ENCODE results near the gene ANKAR. TPM values are rescaled to one million over a fixed set of nuclear protein-coding genes. Genes with fewer than 3 reads are reported as not detected.
A peak's percentile ranks its signal among the peaks of the same experiment; 100 is the strongest.
"Not testable (repeated sequence)": the region's sequence is repeated elsewhere in the genome, so short reads cannot be mapped to it uniquely, and the experiment has no call there.

Gene ANKAR
- total RNA-seq, 1 experiment from 2014 or later, result 3.9 TPM

GRCh38 chr2:189654641-189655040 lies 19.8 kb upstream of the ANKAR start:
- DNase-seq, result no peak
- Histone ChIP-seq H3K9me3 (no peaks in the 10 kb centered on the region), H3K4me3 (no peak overlapping the region), H3K27me3 (no peaks in the 10 kb centered on the region), H3K36me3 (no peaks in the 10 kb centered on the region)

- DNase-seq, result no peak
- Histone ChIP-seq H3K9me3 (no peaks in the 10 kb centered on the region), H3K36me3 (no peaks in the 10 kb centered on the region), H3K4me3 (no peak overlapping the region), H3K27me3 (no peaks in the 10 kb centered on the region)
Measured at GRCh38 chr2:189657867-189658266, 16.6 kb upstream of the ANKAR start.

- DNase-seq, result no peak
- Histone ChIP-seq H3K9me3 (no peaks in the 10 kb centered on the region), H3K4me3 (no peak overlapping the region), H3K27me3 (no peaks in the 10 kb centered on the region), H3K36me3 (peaks cover 2% of the 10 kb centered on the region; the same call in 1 of the 2 replicates)
Measured at GRCh38 chr2:189658306-189659212, 15.9 kb upstream of the ANKAR start.

- Histone ChIP-seq H3K36me3 (peaks cover 4% of the 10 kb centered on the region), H3K4me3 (no peak overlapping the region), H3K9me3 (no peaks in the 10 kb centered on the region), H3K27me3 (no peaks in the 10 kb centered on the region)
- no peak for DNase-seq
Measured at GRCh38 chr2:189659734-189660133, 14.7 kb upstream of the ANKAR start.

GRCh38 chr2:189660803-189661147 lies 13.7 kb upstream of the ANKAR start:
- Histone ChIP-seq H3K4me3 (peak overlapping the region; percentile 17), H3K27me3 (no peaks in the 10 kb centered on the region), H3K9me3 (no peaks in the 10 kb centered on the region), H3K36me3 (peaks cover 6% of the 10 kb centered on the region)
- DNase-seq, result no peak

GRCh38 chr2:189661148-189661956 lies 13.1 kb upstream of the ANKAR start, which contains the start of gene ASNSD1:
ASNSD1 (plus strand) TSS chr2:189661459; CDS start chr2:189666133, 4,674 bp downstream.
- no peaks in the 10 kb centered on the region for H3K27me3 ChIP-seq
- H3K4me3 ChIP-seq, result peak within 1 kb of the TSS; percentile 86
- no peaks in the 10 kb centered on the region for H3K9me3 ChIP-seq
- DNase-seq, result peak; percentile 97
- peaks cover 12% of the 10 kb centered on the region for H3K36me3 ChIP-seq

GRCh38 chr2:189661957-189662321 lies 12.5 kb upstream of the ANKAR start:
- H3K27me3 ChIP-seq, result no peaks in the 10 kb centered on the region
- no peaks in the 10 kb centered on the region for H3K9me3 ChIP-seq
- no peak for DNase-seq
- peak overlapping the region; percentile 86 for H3K4me3 ChIP-seq
- H3K36me3 ChIP-seq, result peaks cover 18% of the 10 kb centered on the region

- Histone ChIP-seq H3K36me3 (peaks cover 26% of the 10 kb centered on the region), H3K27me3 (no peaks in the 10 kb centered on the region), H3K4me3 (peak overlapping the region; percentile 86), H3K9me3 (no peaks in the 10 kb centered on the region)
- no peak for DNase-seq
Measured at GRCh38 chr2:189662669-189663226, 11.7 kb upstream of the ANKAR start.

- H3K36me3 ChIP-seq, result peaks cover 31% of the 10 kb centered on the region
- H3K27me3 ChIP-seq, DNase-seq, H3K9me3 ChIP-seq, H3K4me3 ChIP-seq: not testable (repeated sequence)
Measured at GRCh38 chr2:189663319-189663718, 11.2 kb upstream of the ANKAR start.

- peaks cover 35% of the 10 kb centered on the region for H3K36me3 ChIP-seq
Measured at GRCh38 chr2:189669913-189670312, 4.6 kb upstream of the ANKAR start.

GRCh38 chr2:189673661-189674373 lies 653 bp upstream of the ANKAR start:
- peaks cover 6% of the 10 kb centered on the region for H3K9me3 ChIP-seq
- H3K36me3 ChIP-seq, result peaks cover 24% of the 10 kb centered on the region
- peak overlapping the region; percentile 61 for H3K4me3 ChIP-seq
- DNase-seq, result peak; percentile 34
- no peaks in the 10 kb centered on the region for H3K27me3 ChIP-seq

More at GRCh38 chr2:189669913-189670312, 4.6 kb upstream of the ANKAR start:
- Histone ChIP-seq H3K4me3 (no peak overlapping the region), H3K27me3 (no peaks in the 10 kb centered on the region), H3K9me3 (no peaks in the 10 kb centered on the region)
- no peak for DNase-seq

GRCh38 chr2:189676471-189676870 lies 2.0 kb downstream of the ANKAR start:
- no peak overlapping the region for H3K4me3 ChIP-seq
- peaks cover 23% of the 10 kb centered on the region for H3K36me3 ChIP-seq
- H3K27me3 ChIP-seq, result no peaks in the 10 kb centered on the region
- no peak for DNase-seq
- peaks cover 9% of the 10 kb centered on the region for H3K9me3 ChIP-seq

GRCh38 chr2:189679226-189679625 lies 4.8 kb downstream of the ANKAR start:
- Histone ChIP-seq H3K9me3 (peaks cover 9% of the 10 kb centered on the region), H3K27me3 (no peaks in the 10 kb centered on the region), H3K4me3 (no peak overlapping the region), H3K36me3 (peaks cover 23% of the 10 kb centered on the region)
- no peak for DNase-seq

GRCh38 chr2:189681203-189681602 lies 6.7 kb downstream of the ANKAR start:
- no peaks in the 10 kb centered on the region for H3K27me3 ChIP-seq
- H3K9me3 ChIP-seq, result peaks cover 9% of the 10 kb centered on the region
- DNase-seq, result no peak
- no peak overlapping the region for H3K4me3 ChIP-seq
- peaks cover 17% of the 10 kb centered on the region for H3K36me3 ChIP-seq

- no peak for DNase-seq
- peaks cover 7% of the 10 kb centered on the region for H3K9me3 ChIP-seq
- H3K36me3 ChIP-seq, result peaks cover 11% of the 10 kb centered on the region
- H3K27me3 ChIP-seq, result no peaks in the 10 kb centered on the region
- H3K4me3 ChIP-seq, result no peak overlapping the region
Measured at GRCh38 chr2:189681903-189682302, 7.4 kb downstream of the ANKAR start.

- DNase-seq, result no peak
Measured at GRCh38 chr2:189683348-189683747, 8.9 kb downstream of the ANKAR start.

More at GRCh38 chr2:189683348-189683747, 8.9 kb downstream of the ANKAR start:
- H3K4me3 ChIP-seq, result no peak overlapping the region
- no peaks in the 10 kb centered on the region for H3K27me3 ChIP-seq
- 0 out of 2 replicates have a peak, but pooled peaks cover 5% of the 10 kb centered on the region for H3K36me3 ChIP-seq
- peaks cover 7% of the 10 kb centered on the region for H3K9me3 ChIP-seq
